Activated T-cell treated with anti-CD3 and anti-CD28 coated beads for 4 hours (primary cell): ENCODE measurements around the gene CNTNAP4.

Experiments used
- DNase-seq: peaks from one replicate; pipeline ENCODE4 v3.0.0-alpha.2; 2020

The CNTNAP4 gene

GRCh38 chr16:76500006-76500405 lies 222.8 kb downstream of the CNTNAP4 start:
- DNase-seq = no peak

- no peak for DNase-seq
These were observed 224.9 kb downstream of the CNTNAP4 start for GRCh38 chr16:76502063-76502462.

- DNase-seq = no peak
These were observed 225.4 kb downstream of the CNTNAP4 start for GRCh38 chr16:76502555-76502954.

GRCh38 chr16:76503091-76503490 lies 225.9 kb downstream of the CNTNAP4 start:
- no peak for DNase-seq

- DNase-seq = no peak
These were observed 234.0 kb downstream of the CNTNAP4 start for GRCh38 chr16:76511203-76511602.

GRCh38 chr16:76518781-76519180 lies 241.6 kb downstream of the CNTNAP4 start:
- no peak for DNase-seq

GRCh38 chr16:76524356-76524755 lies 247.2 kb downstream of the CNTNAP4 start:
- DNase-seq = no peak

- DNase-seq = no peak
These were observed 247.6 kb downstream of the CNTNAP4 start for GRCh38 chr16:76524769-76525168.

- no peak for DNase-seq
These were observed 250.0 kb downstream of the CNTNAP4 start for GRCh38 chr16:76527244-76527643.

- DNase-seq = no peak
These were observed 251.9 kb downstream of the CNTNAP4 start for GRCh38 chr16:76529120-76529519.

GRCh38 chr16:76531236-76531635 lies 254.0 kb downstream of the CNTNAP4 start:
- DNase-seq = no peak

- DNase-seq = no peak
These were observed 255.2 kb downstream of the CNTNAP4 start for GRCh38 chr16:76532188-76532973.

- DNase-seq = no peak
These were observed 262.4 kb downstream of the CNTNAP4 start for GRCh38 chr16:76539609-76540008.

GRCh38 chr16:76541070-76541469 lies 263.9 kb downstream of the CNTNAP4 start:
- no peak for DNase-seq

GRCh38 chr16:76565542-76565941 lies 288.3 kb downstream of the CNTNAP4 start:
- DNase-seq = no peak

- DNase-seq = no peak
These were observed 294.6 kb downstream of the CNTNAP4 start for GRCh38 chr16:76571755-76572154.

- no peak for DNase-seq
These were observed 296.1 kb downstream of the CNTNAP4 start for GRCh38 chr16:76573281-76573680.

GRCh38 chr16:76574651-76575050 lies 297.4 kb downstream of the CNTNAP4 start:
- DNase-seq = no peak

- no peak for DNase-seq
These were observed 299.3 kb downstream of the CNTNAP4 start for GRCh38 chr16:76576526-76576925.

- no peak for DNase-seq
These were observed 299.8 kb downstream of the CNTNAP4 start for GRCh38 chr16:76577003-76577402.

- no peak for DNase-seq
These were observed 302.2 kb downstream of the CNTNAP4 start for GRCh38 chr16:76579277-76579922.

- DNase-seq = no peak
These were observed 306.3 kb downstream of the CNTNAP4 start for GRCh38 chr16:76583466-76583865.

GRCh38 chr16:76583945-76584344 lies 306.7 kb downstream of the CNTNAP4 start:
- DNase-seq = no peak

- no peak for DNase-seq
These were observed 321.3 kb downstream of the CNTNAP4 start for GRCh38 chr16:76598498-76598897.

- no peak for DNase-seq
These were observed 330.1 kb downstream of the CNTNAP4 start for GRCh38 chr16:76607317-76607716.
